NCI-H2107 treated with DMSO at 0.1 percent for 48 hours (cell line): Measurements from ENCODE around the gene MS4A8.

ENCODE experiments used
- DNase-seq: peaks from one replicate; lab custom pipeline; 2025; ENCODE audit not compliant: unreplicated experiment; lab: John Stamatoyannopoulos, UW

The MS4A8 gene

GRCh38 chr11:60762851-60763691 is 63.7 kb downstream of the MS4A8 start:
- DNase-seq: peak; percentile 73

DNA sequence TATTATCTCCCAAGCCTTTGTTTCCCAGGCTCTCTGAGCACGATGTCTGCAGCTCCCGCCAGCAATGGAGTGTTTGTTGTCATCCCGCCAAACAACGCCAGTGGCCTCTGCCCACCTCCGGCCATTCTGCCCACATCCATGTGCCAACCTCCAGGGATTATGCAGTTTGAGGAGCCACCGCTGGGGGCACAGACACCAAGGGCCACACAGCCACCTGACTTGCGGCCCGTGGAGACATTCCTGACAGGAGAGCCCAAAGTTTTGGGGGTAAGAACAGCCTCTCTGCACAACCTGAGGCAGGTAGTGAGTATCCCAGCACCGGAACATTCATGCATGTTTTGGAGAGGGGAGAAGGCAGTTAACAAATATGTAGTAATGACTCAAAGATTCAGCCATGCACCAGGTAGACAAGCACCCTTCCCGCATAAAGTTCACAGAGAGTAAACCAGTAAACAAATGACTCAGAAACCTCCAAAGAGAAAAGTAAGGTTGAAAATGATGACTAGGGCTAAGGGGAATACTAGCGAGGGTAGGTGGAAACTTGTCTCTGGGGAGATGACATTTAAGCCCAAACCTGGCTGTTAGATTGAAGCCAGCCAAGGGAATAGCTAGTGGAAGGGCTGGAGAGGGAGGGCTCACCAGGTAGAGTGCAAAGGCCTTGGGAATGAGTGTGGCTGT is 64.4 kb downstream of the MS4A8 start:
- no peak for DNase-seq

- DNase-seq: no peak
Observed at GRCh38 chr11:60764879-60765278, 65.5 kb downstream of the MS4A8 start.

DNA sequence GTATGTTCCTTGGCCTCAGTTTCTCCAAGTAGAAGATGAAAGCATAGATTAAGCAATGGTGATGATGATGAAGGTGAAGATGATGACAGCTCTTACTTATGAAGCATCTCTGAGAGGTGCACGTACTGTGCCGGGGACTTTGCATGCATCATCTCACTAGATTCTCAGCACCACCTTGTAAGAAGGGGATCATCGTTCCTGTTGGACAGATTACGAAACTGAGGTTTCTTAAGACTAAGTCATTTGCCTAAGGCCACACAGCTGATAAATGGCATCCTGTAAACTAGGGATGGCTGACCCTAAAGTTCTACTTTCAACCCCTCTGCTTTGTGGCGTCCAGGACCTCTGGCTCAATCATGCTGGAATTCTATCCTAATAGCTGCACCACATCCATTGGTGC is 65.9 kb downstream of the MS4A8 start:
- DNase-seq: no peak
